ENCODE data around the gene FAM107A.

Gene FAM107A, protein sequence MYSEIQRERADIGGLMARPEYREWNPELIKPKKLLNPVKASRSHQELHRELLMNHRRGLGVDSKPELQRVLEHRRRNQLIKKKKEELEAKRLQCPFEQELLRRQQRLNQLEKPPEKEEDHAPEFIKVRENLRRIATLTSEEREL

DNA sequence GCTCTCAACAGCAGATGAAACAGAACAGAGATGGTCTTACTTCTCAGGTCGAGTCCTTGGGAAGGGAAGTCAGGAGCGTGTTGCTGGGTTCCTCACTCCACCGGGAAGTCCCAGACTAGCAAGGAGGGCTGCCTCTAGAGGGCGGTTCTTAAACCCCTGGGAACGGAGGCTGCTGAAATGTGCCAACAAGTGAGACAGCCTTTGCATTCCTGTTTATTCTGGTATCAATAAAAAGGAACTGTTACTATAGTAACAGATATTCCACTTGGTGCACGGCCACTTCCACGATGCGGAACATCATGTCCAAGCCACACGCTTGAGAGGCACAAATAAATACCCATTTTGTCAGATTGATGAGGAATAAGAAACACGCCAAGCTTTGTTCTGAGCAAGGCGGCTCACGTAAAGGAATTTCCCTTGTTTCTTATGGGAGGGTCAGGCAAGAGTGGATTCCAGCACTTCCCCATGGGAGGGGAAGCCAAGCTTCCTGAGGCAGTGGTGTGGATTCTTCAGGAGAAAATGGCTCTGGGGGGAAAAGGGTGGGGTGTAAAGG is at the start of gene FAM107A:
FAM107A (minus strand) TSS at position 123 of the 553 bp plus-strand sequence. CDS start 7,531 bp downstream, outside the sequence.
- DNase-seq = no peak

DNA sequence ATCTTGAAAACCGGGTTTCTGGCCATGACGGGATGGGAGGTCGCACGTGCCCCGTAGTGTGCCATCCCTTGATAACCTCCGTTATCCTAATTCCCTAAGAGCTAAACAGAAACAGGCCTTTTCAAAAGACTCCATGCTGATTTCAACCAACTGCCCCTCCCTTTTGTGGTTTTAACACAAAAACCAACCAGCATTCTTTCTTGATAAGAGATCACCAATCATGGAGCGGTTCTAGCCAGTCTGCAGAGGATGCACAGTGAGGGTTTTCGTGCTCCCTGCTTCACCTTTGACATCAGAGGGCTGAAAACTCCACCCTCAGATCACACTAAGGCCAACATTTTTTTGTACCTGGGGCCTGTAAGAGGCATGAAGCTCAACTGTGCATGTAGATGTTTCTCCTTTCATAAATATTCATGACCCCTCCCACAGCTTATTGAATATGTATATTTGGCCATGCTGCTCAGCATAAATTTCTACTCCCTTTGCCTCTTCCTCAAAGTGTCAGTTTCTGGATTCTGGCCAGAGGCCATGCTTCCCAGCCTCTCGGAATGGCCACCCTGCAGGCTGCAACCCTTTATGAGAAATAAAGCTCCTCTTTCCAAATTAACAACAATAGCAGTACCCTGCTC is 48.1 kb upstream of the FAM107A start:
- no peak for DNase-seq

DNA sequence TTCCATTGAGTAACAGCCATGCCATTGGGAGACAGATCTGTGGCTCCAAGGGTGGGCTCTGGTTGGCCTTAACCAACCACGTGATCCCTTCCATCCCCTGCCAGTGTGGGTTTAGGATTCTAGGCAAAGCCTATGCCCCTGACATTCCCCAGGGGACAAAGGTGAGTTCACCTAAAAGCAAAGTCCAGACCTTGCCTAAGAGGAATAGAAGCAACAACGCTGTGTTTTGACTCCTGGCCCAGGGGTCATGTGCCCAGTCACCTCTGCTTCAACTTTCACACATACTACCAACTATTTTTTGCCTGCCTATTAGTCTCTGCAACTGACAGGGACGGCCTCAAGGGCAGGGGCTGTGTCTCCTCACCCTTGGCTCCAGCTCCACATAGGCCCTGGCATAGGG is 47.4 kb upstream of the FAM107A start:
- no peak for DNase-seq

DNA sequence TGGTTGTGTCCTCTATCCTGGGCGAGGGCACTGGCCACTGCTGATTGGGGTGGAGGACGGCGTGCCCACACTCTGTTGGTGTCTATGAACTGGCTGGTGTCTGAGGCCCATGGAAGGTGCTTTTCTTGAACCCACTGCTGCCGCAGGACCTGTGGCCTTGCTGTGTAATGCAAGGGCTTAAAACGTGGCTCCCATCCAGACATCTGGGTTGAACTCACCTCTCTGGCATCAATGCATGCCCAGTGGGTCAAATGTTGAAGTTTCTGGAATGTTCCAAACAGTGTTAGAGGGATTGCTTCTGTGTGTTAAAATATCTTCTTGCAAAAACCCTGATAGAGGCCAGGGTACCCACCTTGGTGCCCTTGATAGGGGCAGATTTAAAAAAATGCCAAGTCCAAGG is 46.8 kb upstream of the FAM107A start:
- DNase-seq = no peak

DNA sequence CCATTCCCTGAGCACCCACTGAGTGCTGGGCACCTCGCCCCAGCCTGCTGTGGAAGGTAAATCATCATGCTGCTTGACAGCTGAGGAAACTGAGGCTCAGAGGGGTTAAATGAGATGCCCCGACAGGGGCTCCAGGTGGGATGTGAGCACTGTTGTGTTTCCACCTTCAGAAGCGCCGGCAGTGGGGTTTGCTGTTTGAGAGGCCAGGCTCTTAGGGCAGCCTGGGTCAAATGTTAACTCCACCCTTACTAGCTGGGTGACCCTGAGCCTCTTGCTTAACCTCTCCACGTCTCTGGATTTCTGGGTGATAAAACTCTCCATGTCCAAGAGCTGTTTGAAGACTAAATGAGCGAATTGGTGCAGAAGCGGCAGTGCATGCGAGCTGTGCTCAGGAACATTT is 46.3 kb upstream of the FAM107A start:
- DNase-seq = no peak

DNA sequence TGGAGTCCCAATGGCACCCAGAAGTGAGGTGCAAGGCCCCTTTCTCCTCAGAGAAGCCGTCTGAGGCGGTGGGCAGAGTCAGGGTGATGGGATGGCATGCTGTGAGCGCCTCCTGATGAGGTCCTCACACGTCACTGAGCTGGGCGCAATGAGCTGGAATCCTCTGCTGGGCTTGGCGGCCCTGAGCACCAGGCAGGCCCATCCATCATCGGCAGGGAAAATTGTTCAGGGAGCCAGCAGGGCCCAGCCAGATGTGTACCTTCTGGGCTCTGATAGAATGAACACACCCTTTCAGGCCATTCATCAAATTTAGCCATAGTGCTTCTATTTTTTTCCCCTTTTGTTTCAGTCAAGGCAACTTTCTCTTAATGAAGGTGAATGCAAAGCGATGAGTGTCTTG is 45.7 kb upstream of the FAM107A start:
- DNase-seq = no peak

DNA sequence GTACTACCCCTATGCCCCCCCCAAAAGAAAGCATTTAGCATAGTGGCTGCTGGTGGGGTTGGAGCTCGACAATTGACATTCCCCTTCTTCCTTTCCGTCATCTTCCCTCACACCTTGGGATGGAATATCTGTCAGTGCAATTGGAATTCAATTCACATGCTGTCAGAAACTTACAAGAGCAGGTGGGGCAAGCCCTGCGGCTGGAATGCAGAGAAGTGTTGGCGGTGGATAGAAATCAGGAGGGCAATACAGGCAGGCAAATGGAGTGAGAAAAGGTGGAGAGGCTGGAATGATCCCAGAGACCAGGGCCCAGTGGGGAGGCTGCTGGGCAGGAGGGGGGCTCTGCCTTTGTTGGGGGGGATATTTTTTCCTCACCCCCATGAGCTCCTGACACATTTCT is 45.2 kb upstream of the FAM107A start:
- DNase-seq = no peak

DNA sequence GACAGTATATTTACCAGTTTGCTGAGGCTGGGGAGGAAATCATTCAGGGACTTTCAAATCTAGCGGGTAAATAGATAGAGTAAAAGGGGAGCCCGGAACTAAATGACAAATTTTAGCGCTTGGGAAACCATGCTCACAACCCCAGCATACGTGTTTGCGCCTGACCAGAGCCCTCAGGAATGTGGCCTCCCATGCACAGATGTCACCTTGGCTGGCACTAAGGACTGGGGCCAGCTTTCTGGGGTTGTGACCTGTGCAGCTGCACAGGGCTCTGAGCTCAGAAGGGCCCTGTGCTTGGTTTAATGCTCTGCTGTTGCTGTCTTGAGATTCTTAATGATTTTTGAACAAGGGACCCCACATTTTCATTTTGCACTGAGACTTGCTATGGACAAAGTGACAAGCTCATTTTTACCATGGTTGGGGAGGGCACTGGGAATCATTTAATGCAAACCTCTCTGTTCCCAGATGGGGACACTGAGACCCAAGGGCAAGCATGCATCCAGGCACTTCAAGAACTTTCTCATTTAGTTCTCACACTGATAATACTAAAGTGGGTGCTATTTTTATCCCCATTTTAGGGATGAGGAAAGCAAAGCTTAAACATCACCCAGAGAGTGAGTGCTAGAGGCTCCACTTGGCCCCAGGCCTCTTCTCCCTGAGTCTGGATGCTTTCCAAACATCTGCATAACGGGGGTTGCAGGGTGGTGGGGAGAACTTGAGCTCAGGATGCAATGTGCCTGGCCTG is 44.1 kb upstream of the FAM107A start:
- no peak for DNase-seq

DNA sequence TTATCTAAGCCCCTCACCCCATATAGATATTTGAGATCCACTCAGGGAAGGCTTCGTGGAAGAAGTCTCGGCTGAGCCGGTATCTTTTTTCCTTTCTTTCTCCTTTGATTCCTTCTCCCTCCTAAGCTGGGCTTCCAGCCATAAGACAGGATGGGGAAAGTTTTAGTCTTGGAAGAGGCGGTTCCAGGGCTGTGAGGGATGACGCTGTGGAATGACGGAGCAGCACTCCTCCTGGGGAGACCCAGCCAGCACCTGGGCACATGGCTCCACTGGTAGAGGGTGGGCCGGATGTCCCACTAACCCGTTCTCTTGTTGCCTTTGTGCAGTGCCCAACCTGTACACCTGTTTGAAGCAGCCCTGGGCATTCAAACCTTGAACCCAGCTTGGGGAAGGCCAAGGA is 43.2 kb upstream of the FAM107A start:
- DNase-seq = no peak

DNA sequence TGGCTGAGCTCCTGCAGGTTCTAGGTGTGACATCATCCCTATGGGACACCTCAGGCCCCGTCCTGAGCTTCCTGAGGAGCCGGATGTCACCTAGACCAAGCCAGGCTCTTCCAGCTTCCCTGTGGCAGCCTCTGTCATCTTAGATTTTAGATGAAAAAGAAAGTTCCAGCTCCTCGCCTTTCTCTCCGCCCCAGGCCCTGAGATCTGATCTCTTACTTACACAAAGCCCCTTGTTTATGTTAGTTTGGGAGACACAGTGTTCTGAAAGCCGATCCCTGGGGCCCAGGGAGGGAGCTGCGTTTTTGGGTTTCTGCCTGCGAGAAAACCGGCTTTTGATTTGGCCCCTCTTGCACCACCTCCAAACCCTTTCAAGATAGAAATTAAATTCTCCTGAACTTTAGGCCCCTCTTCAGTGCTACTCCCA is 40.2 kb upstream of the FAM107A start:
- no peak for DNase-seq

DNA sequence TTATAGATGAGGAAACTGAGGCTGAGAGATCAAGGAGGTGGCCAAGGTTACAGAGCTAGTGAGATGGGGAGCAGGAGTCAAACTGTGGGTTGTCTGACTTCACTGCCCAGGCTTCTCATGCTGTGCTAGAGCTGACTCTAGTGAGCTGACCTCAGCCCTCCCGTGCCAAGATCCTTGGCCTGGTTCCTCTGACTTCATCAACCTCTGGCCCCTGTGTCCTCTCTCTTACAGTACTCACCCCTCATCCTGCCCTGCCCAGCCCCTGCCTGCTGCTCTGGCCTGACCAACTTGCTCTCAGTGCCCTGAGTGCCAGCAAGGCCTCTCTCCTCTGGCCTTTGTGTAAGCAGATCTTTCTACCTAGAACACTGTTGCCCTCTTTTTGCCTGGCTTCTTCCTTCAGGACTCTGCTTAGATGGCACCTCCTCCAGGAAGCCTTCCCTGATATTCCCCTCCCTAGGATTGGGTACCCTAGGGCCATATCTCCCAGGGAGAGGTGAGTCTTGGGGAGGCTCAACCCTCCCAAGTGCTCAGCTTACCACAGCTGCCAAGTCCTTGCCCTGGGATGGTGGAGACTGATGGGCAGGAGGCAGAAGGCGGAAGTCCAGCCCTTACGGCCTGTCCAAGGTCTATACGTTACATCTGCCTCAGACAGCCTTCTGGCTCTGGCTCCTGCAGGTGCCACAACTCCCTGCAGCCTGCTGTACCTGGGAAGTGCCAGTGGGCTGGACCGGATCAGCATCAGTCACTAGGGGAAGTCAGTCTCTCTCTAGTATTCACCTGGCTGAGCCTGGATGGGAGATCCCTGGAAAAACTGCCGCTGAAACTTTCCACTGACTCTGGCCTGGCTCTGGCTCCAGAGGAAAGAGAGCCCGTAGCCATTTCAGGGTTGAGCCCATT is 36.3 kb upstream of the FAM107A start:
- DNase-seq = no peak

DNA sequence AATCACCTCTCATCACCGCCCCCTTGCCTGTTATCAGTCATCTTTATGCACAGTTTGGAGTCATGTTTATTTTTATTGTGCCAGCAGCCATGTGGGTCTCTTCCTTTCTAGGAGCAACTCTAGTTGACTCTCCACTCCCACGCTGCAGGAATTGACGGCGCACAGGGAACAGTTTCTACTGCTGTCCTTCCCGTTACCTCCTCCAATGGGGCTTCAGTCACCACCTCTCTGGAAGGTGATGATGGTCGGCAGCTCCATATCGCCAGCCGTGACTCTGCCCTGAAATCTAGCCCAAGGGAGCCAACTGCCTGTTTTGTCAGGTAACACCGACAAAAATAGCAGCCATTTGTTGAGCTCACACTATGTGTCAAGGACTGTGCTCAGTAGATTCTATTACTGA is 35.6 kb upstream of the FAM107A start:
- no peak for DNase-seq

DNA sequence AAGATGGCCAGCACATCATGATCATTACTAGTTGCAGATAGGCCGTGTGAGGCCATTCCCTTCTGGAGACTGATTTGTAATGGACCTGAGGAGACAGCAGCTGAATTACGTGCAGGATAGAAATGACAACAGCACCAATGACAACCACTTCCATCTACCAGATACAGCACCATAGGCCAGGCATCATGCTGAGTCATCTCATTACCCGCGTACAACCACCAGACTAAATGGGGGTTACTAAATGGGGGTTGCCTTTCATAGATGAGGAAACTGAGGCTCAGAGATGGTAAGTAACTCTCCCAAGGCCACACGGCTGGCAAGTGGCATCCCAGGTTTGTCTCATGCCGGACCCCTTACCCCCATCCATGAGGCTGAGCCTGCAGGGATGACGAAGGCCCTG is 32.8 kb upstream of the FAM107A start:
- DNase-seq = no peak

DNA sequence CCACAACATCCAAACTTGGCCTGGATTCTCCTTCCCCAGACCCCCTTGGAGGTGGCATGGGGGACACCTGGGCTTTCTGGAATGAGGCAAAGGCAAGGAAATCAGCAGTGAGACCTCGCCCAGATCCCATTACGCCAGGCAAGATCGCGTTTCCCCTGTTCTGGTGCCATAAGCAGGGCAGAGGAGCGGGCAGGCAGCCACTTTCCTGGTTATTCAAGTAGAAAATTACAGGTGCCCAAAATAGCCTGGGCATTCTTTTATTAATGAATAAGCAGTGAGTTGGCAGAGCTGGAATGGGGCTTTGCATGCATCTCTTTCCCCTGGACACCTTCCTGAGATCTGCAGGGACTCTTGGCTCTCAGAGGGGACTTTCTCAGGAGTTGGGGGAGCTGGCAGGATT is 31.5 kb upstream of the FAM107A start:
- no peak for DNase-seq

DNA sequence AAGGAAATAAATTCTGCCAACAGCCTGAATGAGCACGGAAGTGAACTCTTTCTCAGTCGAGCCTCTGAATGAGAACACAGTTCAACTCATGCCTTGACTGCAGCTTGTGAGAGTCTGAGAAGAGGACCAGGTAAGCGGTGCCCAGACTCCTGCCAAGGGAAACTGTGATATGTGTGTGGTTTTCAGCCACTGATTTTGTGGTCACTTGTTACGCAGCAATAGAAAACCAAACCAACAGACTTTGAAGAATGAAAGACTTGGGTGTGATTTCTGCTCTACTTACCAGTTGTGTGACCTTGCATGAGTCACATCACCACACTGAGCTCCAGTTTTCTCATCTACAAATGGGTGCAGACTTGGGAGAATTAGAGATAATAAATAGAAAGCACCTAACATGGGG is 30.6 kb upstream of the FAM107A start:
- DNase-seq = no peak

DNA sequence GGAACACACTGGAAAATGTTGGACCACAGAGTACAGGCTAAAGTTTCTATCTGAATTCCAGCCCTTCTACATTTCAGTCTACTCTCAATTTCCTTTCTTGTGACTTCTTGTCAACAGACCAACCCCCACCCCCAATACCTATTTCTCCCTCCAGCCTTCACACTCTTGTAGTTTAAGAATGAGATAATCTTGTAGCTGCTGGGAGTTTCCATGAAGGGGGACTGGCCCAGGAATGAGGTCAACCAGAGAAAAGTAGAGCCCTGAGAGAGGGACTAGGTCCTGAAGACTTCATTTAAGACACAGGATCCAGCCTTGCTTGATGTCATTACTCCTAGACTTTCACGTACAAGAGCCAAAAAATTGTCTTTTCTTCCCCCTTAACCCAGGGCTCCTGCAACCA is 29.5 kb upstream of the FAM107A start:
- no peak for DNase-seq

DNA sequence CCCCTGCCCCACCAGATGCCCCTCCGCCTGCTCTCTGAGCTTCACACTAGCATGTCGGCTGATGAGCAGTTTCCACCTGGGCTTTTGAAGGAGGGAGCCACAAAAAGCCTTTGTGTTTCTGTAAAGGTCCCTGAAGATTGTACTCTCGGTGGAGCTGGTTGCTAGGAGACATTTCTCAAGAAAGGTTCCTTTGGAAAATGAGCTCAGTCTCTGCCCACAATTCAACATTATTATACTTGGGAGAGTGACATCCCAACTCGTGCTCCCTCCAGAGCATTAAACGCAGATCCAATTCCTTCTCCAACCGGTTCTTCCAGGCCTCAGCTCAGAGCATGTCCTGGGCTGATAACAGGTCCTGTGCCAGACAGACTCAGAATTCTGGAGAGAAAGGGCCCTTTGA is 26.8 kb upstream of the FAM107A start:
- DNase-seq = no peak

DNA sequence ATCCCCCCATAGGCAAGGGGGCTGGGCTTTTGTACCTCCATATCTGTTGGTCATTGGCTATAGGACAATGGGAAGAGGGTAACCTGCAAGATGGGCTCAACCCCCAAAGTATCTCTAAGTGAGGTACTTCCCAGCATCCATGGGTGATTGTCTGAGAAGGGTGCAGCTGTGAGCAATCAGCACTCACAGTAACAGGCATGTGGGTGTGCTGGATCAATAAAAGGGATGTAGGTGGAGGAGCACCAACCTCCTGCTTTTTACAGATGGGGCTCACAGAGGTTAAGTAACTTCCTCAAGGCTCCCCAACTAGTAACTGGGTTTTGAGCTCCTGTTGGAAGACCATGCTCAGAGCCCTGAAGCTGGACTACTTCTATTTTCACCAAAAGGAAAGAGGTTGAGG is 26.4 kb upstream of the FAM107A start:
- no peak for DNase-seq

DNA sequence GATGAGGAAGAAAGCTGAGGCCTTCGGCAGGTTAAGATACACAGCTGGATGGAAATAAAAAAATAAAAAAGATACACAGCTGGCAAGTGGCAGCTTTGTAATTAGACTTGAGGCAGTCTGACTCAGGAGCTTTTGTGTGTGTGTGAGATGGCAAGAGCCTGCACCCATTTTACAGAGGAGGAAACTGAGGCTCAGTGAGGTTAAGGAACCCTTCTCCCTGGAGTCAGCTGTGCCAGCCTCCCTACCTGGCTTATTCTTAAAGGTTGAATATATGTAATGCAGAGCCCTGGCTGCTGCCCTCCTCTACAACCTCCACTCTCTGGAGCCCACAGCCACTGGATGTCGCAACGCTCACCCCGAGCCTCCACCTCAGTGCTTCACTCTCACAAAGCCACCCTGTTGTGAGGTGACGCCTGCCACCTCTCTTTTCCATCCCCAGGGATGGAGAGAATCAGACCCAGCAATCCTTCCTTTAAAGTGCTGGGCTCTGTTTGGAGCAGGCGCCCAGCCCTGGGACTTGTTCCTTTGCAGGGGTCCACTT is 20.6 kb upstream of the FAM107A start:
- no peak for DNase-seq

DNA sequence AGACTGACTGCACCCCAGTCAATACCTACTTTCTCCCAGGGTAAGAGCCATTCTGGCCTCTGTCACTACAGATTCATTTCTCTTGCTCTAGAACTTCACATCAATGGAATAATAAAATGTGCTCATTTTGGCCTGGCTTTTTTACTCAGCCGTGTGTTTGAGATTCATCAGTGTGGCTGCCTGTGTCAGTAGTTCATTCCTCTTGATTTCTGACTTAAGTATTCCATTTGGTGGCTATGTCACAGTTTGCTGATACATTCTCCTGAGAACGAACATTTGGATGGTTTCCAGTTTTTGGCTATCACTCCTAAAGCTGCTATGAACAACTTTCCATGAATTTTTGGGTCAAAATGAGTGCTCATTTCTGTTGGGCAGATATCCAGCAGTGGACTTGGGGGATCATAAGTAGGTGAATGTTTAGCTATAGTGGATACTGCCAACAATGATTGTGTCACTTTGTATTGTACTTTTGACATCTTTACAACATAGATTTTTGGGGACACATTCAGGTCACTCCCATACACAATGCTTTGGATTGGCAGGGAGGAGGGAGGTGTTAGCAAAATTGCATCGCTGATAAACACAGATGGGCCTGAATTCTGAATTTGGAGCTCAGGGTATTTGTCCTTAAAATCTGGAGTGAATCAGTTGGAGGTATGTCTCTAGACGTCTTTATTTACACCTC is 19.8 kb upstream of the FAM107A start:
- no peak for DNase-seq

DNA sequence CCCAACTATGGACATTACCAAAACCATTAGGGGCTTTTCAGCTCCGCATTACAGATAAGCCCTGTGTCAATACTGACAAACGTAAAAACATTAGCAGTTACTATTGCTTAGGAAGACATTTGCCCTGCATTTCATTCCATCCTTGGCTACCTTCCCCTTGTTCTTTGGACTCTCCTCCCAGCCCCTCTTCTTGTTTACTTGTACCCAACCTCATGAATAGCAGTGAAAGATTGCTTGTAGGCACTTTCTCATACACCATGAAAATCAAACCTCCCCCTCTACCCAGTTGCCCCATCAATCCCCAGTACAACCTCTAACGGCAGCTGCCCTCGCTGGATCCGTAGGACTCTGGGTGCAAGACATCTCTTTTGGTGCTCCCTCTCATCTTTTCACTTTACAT is 16.9 kb upstream of the FAM107A start:
- no peak for DNase-seq
